HepG2 (cell line): ENCODE data around the gene CLDN19. TPM values are rescaled to one million over a fixed set of nuclear protein-coding genes. Genes with fewer than 3 reads are reported as not detected.

Experiments used
- ARHGAP35 ChIP-seq: sonication (generic); formaldehyde crosslinking; IDR thresholded peaks from 2 replicates; pipeline ENCODE4 v1.9.0; 2022; ENCODE audit warnings: mild to moderate bottlenecking, inconsistent platforms, moderate library complexity, missing genetic modification reagents, borderline replicate concordance
- CHD2 ChIP-seq: IDR thresholded peaks from 2 replicates; pipeline ENCODE4 v1.6.1; 2011; ENCODE audit warnings: low read depth, low read length, improper control_type of control experiment
- HIVEP1 ChIP-seq: sonication (generic); formaldehyde crosslinking; IDR thresholded peaks from 2 replicates; pipeline ENCODE4 v1.4.0; 2020; ENCODE audit warnings: mild to moderate bottlenecking, missing genetic modification reagents
- MBD4 ChIP-seq: IDR thresholded peaks from 2 replicates; pipeline ENCODE4 v1.6.1; 2012; ENCODE audit warnings: low read length, inconsistent platforms, borderline replicate concordance
- MYC ChIP-seq: sonication (generic); formaldehyde crosslinking; IDR thresholded peaks from 2 replicates; pipeline ENCODE4 v1.9.0; 2021; ENCODE audit warnings: missing genetic modification reagents, borderline replicate concordance
- NR2F1 ChIP-seq, 2 experiments: fragments of 450-650 bp in 1 of 2; formaldehyde crosslinking in 1 of 2; IDR thresholded peaks; 2 replicates each; pipeline versions ENCODE4 v1.5.0 to v1.6.1; 2016 to 2020; ENCODE audit warnings: mild to moderate bottlenecking in 1 of 2, missing compliant biosample characterization in 1 of 2, missing genetic modification reagents in 1 of 2, moderate library complexity in 1 of 2
- SIX1 ChIP-seq: sonication (generic); formaldehyde crosslinking; IDR thresholded peaks from 2 replicates; pipeline ENCODE4 v1.4.0; 2020; ENCODE audit warnings: missing genetic modification reagents, borderline replicate concordance
- SMC3 ChIP-seq: IDR thresholded peaks from 2 replicates; pipeline ENCODE4 v1.6.1; 2011; ENCODE audit warnings: low read length, improper control_type of control experiment
- SRSF4 ChIP-seq: fragments of 200-400 bp; formaldehyde crosslinking; IDR thresholded peaks from one replicate; pipeline ENCODE4 v1.6.1; 2018; ENCODE audit warnings: mild to moderate bottlenecking, low read depth, low read length, moderate library complexity; ENCODE audit not compliant: poor library complexity, severe bottlenecking
- U2AF1 ChIP-seq: fragments of 200-400 bp; formaldehyde crosslinking; optimal IDR thresholded peaks from 2 replicates; pipeline ENCODE3; 2017; ENCODE audit warnings: mild to moderate bottlenecking, low read depth, low read length
- ZFAT ChIP-seq: sonication (generic); formaldehyde crosslinking; conservative IDR thresholded peaks from 2 replicates; pipeline ENCODE4 v1.8.1; 2023; ENCODE audit warnings: missing genetic modification reagents, inconsistent platforms
- ZNF253 ChIP-seq: sonication (generic); formaldehyde crosslinking; IDR thresholded peaks from 2 replicates; pipeline ENCODE4 v1.8.0; 2022; ENCODE audit warnings: mild to moderate bottlenecking, missing genetic modification reagents, borderline replicate concordance
- ZNF703 ChIP-seq: sonication (generic); formaldehyde crosslinking; IDR thresholded peaks from 2 replicates; pipeline ENCODE4 v1.5.1; 2020; ENCODE audit warnings: missing genetic modification reagents, mild to moderate bottlenecking, moderate library complexity, borderline replicate concordance
- ZNF780A ChIP-seq: sonication (generic); formaldehyde crosslinking; IDR thresholded peaks from 2 replicates; pipeline ENCODE4 v1.8.0; 2022; ENCODE audit warnings: mild to moderate bottlenecking, missing genetic modification reagents, moderate library complexity
- polyA plus RNA-seq, 8 experiments: library from polyadenylated mRNA; depleted of rRNA in 3 of 8; stranded (reverse) in 7 of 8; unstranded in 1 of 8; fragments of >200 nt; fragmentation: Illumina TruSeq in 4 of 8; extraction: Trizol in 4 of 8; gene quantifications; 2 replicates each; pipeline versions ENCODE4 v1.2.1 to v1.2.3, GENCODE V29; 2011 to 2016; ENCODE audit warnings: low read depth in 4 of 8, missing spikeins in 1 of 8, mixed read lengths in 1 of 8; ENCODE audit not compliant: insufficient read depth in 1 of 8
- total RNA-seq, 5 experiments: library from RNA; depleted of rRNA; stranded (reverse); fragments of >200 nt; fragmentation: Illumina TruSeq; extraction: Trizol; gene quantifications; 2 replicates each; pipeline ENCODE4 v1.2.3, GENCODE V29; 2016; ENCODE audit warnings: low read depth in 1 of 5
- TF ChIP-seq, protein P1 (sequence below): sonication (generic); formaldehyde crosslinking; IDR thresholded peaks from 2 replicates; pipeline ENCODE4 v1.4.0; 2020; ENCODE audit warnings: mild to moderate bottlenecking, missing genetic modification reagents
- TF ChIP-seq, protein P2 (sequence below): sonication (generic); formaldehyde crosslinking; IDR thresholded peaks from 2 replicates; pipeline ENCODE4 v1.5.0; 2020; ENCODE audit warnings: mild to moderate bottlenecking, missing genetic modification reagents
- TF ChIP-seq, protein P3 (sequence below): sonication (generic); formaldehyde crosslinking; IDR thresholded peaks from 2 replicates; pipeline ENCODE4 v1.4.0; 2020; ENCODE audit warnings: mild to moderate bottlenecking, missing genetic modification reagents
- TF ChIP-seq, protein P4 (sequence below): sonication (generic); formaldehyde crosslinking; IDR thresholded peaks from 2 replicates; pipeline ENCODE4 v1.8.1; 2023; ENCODE audit warnings: mild to moderate bottlenecking, inconsistent platforms, moderate library complexity, missing genetic modification reagents, borderline replicate concordance

CLDN19 gene
- total and polyA plus RNA-seq, 2 of the 13 experiments (the other 11 are each of a cell fraction or from before 2014, with no cell fraction given) = 5.0 to 7.6 TPM

DNA sequence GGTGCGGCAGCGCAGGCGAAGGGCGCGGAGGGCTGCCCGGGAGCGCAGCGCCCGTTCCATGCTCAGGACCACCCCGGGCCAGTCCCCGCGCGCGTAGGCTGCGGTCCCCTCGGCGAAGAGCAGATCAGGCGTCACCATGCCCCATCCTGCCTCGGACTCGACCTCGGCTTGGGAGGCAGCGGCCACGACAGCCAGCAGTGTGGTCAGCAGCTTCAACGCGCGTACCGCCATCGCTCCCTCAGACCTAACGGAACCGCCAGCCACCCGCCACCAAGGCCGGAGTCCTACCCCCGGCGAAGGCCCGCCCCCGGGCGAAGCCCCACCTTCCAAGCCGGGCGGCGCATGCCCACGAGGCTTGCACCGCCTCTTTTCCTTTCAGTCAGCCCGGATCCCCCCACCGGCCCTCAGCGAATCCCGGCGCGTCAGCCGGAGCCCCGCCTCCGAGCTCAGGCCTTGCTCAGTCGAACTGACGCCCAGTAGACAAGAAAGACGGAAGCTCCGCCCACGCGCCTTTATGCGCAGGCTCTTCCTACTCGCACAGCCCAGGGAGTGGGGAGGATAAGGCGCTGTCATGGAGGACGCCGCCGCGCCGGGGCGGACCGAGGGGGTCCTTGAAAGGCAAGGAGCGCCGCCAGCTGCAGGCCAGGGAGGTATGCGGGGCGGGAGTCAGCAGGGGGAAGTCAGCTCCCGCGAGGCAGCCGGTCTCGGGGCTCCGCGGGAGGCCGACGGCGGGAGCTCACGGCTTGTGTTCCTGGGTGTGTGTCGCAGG lies 26.9 kb upstream of the CLDN19 start, which contains the start of the genes C1orf50 and P3H1 (continued):
- TF ChIP-seq HIVEP1 (CRISPR knock-in tag) (peak; percentile 85; the same call in 1 of the 2 replicates), ZNF253 (CRISPR knock-in tag) (no peak), ZNF780A (CRISPR knock-in tag) (no peak), CHD2 (peak; percentile 56; the same call in 1 of the 2 replicates), ZFAT (no peak), SRSF4 (no peak), SIX1 (no peak), SMC3 (no peak), ZNF703 (CRISPR knock-in tag) (no peak), U2AF1 (no peak), MBD4 (no peak), NR2F1 (CRISPR knock-in tag; IDR thresholded peaks at IDR 0.05) (no peak), ARHGAP35 (CRISPR knock-in tag) (peak; percentile 19; the same call in 1 of the 2 replicates), MYC (CRISPR knock-in tag) (peak; percentile 69)
- TF ChIP-seq, protein P1, sequence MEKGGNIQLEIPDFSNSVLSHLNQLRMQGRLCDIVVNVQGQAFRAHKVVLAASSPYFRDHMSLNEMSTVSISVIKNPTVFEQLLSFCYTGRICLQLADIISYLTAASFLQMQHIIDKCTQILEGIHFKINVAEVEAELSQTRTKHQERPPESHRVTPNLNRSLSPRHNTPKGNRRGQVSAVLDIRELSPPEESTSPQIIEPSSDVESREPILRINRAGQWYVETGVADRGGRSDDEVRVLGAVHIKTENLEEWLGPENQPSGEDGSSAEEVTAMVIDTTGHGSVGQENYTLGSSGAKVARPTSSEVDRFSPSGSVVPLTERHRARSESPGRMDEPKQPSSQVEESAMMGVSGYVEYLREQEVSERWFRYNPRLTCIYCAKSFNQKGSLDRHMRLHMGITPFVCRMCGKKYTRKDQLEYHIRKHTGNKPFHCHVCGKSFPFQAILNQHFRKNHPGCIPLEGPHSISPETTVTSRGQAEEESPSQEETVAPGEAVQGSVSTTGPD (CRISPR knock-in tag) = no peak
- TF ChIP-seq, protein P2, sequence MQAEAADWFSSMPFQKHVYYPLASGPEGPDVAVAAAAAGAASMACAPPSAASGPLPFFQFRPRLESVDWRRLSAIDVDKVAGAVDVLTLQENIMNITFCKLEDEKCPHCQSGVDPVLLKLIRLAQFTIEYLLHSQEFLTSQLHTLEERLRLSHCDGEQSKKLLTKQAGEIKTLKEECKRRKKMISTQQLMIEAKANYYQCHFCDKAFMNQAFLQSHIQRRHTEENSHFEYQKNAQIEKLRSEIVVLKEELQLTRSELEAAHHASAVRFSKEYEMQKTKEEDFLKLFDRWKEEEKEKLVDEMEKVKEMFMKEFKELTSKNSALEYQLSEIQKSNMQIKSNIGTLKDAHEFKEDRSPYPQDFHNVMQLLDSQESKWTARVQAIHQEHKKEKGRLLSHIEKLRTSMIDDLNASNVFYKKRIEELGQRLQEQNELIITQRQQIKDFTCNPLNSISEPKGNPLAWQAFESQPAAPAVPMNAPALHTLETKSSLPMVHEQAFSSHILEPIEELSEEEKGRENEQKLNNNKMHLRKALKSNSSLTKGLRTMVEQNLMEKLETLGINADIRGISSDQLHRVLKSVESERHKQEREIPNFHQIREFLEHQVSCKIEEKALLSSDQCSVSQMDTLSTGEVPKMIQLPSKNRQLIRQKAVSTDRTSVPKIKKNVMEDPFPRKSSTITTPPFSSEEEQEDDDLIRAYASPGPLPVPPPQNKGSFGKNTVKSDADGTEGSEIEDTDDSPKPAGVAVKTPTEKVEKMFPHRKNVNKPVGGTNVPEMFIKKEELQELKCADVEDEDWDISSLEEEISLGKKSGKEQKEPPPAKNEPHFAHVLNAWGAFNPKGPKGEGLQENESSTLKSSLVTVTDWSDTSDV (CRISPR knock-in tag) = peak; percentile 79; the same call in 1 of the 2 replicates
- TF ChIP-seq, protein P3, sequence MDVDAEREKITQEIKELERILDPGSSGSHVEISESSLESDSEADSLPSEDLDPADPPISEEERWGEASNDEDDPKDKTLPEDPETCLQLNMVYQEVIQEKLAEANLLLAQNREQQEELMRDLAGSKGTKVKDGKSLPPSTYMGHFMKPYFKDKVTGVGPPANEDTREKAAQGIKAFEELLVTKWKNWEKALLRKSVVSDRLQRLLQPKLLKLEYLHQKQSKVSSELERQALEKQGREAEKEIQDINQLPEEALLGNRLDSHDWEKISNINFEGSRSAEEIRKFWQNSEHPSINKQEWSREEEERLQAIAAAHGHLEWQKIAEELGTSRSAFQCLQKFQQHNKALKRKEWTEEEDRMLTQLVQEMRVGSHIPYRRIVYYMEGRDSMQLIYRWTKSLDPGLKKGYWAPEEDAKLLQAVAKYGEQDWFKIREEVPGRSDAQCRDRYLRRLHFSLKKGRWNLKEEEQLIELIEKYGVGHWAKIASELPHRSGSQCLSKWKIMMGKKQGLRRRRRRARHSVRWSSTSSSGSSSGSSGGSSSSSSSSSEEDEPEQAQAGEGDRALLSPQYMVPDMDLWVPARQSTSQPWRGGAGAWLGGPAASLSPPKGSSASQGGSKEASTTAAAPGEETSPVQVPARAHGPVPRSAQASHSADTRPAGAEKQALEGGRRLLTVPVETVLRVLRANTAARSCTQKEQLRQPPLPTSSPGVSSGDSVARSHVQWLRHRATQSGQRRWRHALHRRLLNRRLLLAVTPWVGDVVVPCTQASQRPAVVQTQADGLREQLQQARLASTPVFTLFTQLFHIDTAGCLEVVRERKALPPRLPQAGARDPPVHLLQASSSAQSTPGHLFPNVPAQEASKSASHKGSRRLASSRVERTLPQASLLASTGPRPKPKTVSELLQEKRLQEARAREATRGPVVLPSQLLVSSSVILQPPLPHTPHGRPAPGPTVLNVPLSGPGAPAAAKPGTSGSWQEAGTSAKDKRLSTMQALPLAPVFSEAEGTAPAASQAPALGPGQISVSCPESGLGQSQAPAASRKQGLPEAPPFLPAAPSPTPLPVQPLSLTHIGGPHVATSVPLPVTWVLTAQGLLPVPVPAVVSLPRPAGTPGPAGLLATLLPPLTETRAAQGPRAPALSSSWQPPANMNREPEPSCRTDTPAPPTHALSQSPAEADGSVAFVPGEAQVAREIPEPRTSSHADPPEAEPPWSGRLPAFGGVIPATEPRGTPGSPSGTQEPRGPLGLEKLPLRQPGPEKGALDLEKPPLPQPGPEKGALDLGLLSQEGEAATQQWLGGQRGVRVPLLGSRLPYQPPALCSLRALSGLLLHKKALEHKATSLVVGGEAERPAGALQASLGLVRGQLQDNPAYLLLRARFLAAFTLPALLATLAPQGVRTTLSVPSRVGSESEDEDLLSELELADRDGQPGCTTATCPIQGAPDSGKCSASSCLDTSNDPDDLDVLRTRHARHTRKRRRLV (CRISPR knock-in tag) = no peak
- TF ChIP-seq, protein P4, sequence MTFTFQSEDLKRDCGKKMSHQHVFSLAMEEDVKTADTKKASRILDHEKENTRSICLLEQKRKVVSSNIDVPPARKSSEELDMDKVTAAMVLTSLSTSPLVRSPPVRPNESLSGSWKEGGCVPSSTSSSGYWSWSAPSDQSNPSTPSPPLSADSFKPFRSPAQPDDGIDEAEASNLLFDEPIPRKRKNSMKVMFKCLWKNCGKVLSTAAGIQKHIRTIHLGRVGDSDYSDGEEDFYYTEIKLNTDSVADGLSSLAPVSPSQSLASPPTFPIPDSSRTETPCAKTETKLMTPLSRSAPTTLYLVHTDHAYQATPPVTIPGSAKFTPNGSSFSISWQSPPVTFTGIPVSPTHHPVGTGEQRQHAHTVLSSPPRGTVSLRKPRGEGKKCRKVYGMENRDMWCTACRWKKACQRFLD (CRISPR knock-in tag) = peak; percentile 60; the same call in 1 of the 2 replicates
